Measurements from ENCODE around the gene LMNTD2.
A peak's percentile ranks its signal among the peaks of the same experiment; 100 is the strongest.

Gene LMNTD2, protein sequence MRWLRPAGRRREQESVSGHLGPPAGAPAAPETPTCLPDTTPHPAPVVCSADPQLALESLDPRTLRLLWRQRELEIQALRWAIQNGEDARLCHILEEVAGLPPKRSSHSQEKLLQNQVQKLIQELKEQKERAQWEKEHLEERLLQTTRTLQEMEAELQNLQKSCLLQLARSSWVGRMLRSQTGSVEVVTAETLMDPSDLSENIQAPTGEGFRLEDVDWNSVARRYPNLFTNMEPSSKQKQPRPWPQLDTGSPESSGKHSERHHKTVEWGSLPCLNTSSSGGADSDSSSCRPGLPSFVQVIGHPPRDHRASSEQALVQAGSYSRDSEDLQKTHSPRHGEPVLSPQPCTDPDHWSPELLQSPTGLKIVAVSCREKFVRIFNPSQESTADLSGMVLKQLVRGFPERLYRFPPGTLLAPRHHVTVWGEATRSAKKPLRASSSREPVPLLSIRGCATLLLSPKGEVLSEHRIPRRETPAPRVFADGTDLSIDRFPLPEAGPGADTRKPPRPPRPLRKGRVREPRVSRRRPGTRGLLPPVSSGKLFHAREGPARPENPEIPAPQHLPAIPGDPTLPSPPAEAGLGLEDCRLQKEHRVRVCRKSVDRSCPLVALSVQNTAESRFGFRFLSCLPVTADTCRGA

DNA sequence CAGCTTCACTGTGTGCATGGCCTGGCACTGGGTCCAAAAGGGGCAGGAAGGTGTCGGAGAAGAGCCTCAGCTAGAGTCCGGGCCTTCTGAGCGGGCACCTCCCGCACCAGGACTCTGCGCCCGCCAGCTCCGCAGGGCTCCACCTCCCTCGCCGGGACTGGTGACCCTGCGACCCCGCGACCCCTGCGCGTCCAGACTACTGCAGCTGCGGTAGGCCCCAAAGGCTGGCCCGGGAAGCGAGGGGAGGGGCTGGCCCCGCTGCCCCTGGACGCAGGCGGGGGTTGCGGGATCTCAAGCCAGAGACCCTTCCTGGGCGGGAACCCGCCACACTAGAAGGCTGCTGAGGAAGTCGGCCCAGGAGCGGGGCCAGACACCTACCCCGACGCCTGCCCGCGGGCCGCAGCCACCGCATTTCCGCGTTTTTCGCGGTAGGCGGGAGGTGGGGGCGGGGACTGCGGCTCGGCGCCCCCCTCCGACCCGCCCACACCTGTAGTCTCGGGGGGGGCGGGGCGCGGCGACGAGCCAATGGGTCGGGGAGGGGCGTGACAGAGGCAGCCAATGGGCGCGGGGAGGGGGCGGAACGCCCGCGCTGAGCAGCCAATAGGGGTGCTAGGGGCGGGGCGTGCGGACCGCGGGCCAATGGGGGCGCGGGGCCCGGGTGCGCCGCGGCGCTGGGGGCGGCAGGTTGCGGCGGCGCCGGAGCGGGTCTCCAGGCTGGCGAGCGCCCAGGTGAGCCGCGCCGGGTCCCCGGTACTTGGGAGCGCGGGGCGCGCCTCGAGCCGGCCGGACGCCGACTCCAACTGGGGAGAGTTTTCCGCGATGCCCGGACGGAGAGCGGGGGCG lies at the start of gene LMNTD2, which contains the start of gene RASSF7:
Gene LMNTD2 (minus strand): TSS at position 434 of the 843 bp plus-strand sequence. CDS start 22 bp downstream, at position 412.
Gene RASSF7 (plus strand): TSS at position 666 of the 843 bp plus-strand sequence. CDS start 799 bp downstream, outside the sequence.
- peak; percentile 94 for DNase-seq

DNA sequence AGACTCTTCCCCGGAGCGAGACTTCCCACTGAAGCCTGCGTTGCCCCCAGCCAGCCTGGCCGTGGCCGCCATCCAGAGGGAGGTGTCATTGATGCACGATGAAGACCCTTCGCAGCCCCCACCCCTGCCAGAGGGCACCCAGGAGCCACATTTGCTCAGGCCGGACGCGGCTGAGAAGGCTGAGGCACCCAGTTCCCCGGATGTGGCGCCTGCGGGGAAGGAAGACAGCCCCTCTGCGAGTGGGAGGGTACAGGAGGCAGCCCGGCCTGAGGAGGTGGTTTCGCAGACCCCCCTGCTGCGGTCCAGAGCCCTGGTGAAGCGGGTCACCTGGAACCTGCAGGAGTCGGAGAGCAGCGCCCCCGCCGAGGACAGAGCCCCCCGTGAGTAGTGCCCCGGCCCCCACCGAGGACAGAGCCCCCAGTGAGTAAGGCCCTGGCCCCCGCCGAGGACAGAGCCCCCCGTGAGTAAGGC lies 48.8 kb upstream of the LMNTD2 start:
- DNase-seq = no peak

DNA sequence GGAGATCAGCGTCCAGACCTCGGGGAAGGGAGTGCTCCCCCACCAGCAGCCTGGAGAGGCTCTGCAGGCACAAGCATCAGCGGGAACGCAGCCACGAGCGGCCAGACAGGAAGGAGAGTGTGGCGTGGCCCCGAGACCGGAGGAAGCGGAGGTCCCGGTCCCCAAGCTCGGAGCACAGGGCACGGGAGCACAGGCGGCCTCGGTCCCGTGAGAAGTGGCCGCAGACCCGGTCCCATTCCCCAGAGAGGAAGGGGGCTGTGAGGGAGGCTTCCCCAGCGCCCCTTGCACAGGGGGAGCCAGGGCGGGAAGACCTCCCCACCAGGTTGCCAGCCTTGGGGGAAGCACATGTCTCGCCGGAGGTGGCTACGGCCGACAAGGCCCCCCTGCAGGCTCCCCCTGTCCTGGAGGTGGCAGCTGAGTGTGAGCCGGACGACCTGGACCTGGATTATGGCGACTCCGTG lies 48.3 kb upstream of the LMNTD2 start:
- no peak for DNase-seq

DNA sequence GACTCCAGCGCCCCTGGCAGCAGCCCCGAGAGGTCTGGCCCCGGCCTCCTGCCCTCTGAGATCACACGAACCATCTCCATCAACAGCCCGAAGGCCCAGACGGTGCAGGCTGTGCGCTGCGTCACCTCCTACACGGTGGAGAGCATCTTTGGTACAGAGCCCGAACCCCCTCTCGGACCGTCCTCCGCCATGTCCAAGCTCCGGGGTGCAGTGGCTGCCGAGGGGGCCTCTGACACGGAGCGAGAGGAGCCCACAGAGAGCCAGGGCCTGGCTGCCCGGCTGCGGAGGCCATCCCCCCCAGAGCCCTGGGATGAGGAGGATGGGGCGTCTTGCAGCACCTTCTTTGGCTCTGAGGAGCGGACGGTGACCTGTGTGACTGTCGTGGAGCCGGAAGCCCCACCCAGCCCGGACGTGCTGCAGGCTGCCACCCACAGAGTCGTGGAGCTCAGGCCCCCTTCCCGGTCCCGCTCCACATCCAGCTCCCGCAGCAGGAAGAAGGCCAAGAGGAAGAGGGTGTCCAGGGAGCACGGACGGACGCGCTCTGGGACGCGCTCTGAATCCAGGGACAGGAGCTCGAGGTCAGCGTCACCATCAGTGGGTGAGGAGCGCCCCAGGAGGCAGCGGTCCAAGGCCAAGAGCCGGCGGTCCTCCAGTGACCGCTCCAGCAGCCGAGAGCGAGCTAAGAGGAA lies 47.6 kb upstream of the LMNTD2 start:
- DNase-seq = no peak

DNA sequence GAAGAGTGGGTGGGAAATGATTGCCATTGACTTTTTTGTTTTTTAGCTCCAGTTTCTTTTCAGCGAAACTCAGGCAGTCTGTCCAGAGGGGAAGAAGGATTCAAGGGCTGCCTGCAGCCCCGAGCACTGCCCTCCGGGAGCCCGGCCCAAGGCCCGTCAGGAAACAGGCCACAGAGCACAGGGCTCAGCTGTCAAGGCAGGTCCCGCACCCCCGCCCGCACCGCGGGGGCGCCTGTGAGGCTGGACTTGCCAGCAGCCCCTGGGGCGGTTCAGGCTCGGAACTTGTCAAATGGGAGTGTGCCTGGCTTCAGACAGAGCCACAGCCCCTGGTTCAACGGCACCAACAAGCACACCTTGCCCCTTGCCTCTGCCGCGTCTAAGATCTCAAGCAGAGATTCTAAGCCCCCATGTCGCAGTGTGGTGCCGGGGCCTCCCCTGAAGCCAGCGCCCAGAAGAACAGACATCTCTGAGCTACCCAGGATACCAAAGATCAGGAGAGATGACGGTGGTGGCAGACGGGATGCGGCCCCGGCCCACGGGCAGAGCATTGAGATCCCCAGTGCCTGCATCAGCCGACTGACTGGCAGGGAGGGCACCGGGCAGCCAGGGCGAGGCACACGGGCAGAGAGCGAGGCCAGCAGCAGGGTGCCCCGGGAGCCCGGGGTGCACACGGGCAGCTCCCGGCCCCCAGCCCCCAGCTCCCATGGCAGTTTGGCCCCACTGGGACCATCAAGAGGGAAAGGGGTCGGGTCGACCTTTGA lies 46.7 kb upstream of the LMNTD2 start:
- peak; percentile 25 for DNase-seq

DNA sequence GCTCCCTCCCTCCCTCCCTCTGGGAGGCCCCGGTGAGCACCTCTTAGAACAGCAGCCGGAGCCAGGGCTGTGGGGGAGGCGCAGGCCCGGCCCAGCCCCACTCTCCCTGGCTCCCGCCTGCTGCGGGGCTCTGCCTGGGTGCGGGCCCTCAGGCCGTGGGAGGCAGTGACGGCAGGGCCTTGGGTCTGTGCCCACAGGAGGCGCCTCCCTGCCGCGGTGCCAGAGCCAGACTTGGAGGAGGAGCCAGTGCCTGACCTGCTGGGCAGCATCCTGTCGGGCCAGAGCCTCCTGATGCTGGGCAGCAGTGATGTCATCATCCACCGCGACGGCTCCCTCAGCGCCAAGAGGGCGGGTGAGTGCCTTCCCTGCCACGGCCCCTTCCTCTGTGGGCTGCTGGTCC lies 45.7 kb upstream of the LMNTD2 start:
- peak; percentile 46 for DNase-seq

DNA sequence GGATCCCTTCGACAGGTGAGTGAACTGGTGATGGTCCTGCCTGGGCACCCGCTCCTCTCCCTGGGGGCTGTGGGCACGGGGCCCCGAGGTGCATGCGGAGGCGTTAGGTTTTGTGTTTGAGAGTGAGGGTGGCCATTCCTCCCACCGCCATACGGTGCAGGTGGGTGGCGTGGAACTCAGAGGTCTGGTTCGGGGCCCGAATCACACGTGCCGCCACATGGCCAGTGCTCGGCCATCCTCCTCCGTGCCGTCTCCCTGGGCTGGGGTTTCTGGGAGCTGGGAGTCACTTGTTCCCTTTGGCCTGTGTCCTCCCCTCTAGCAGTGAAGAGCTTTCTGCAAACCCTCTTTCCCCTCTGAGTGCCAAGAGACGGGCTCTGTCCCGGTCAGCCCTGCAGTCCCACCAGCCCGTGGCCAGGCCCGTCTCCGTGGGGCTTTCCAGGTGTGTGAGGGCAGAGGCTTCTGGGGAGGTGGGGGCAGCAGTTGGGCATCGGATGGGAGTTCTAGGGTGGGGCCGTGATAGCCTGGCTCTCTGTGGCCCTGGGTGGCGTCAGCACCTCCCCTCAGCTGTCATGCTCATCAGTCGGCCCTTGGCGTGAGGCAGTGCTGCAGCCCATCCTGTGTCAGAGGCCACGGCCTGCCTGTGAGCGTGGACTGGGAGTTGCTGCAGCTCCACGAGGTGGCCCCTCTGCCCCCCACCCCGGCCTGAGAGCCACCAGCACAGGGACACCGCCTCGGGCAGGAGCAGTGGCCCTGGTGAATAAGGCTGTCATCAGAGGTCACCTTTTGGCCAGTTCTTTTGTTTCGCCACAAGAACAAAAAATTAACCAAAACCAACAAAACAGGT lies 45.0 kb upstream of the LMNTD2 start:
- DNase-seq = peak; percentile 29

DNA sequence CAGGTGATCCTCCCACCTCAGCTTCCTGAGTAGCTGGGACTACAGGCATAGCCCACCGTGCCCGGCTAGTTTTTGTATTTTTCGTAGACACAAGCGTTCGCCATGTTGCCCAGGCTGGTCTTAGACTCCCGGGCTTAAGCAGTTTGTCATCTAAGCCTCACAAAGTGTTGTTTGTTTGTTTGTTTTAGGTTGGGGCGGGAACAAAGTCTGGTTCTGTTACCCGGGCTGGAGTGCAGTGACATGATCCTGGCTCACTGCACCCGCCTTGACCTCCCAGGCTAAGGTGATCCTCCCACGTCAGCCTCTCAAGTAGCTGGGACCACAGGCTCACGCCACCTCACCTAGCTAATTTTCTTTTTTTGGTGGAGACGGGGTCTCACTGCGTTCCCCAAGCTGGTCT lies 42.6 kb upstream of the LMNTD2 start:
- DNase-seq = no peak

DNA sequence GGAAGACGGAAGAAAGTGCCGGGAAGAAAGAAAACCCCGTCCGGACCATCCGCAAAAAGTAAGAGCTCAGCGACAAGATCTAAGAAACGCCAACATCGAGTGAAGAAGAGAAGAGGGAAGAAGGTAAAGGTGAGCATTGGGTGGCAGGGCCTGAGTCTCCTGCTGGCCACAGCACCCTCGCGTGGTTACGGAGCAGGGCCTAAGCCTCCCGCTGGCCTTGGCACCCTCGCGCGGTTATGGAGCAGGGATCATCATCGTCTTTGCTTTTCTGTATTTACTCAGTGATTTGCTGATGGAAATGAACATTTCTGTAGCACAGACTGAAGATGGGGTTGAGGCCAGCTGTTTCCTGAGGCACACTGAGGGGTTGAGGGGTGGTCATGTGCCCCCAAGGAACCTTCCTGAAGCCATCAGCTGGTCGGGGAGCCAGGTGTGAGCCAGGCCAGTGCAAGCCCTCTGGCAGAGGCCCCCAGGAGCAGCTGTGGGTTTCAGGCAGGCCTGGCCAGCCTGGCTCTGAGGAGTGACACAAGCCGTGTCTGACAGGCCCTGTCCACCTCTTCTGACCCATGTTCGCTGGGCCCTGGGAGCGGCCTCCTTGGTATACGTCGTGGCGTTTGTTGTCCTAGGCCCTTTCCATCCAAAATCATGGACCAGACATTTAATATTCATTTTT lies 41.2 kb upstream of the LMNTD2 start:
- DNase-seq = no peak

DNA sequence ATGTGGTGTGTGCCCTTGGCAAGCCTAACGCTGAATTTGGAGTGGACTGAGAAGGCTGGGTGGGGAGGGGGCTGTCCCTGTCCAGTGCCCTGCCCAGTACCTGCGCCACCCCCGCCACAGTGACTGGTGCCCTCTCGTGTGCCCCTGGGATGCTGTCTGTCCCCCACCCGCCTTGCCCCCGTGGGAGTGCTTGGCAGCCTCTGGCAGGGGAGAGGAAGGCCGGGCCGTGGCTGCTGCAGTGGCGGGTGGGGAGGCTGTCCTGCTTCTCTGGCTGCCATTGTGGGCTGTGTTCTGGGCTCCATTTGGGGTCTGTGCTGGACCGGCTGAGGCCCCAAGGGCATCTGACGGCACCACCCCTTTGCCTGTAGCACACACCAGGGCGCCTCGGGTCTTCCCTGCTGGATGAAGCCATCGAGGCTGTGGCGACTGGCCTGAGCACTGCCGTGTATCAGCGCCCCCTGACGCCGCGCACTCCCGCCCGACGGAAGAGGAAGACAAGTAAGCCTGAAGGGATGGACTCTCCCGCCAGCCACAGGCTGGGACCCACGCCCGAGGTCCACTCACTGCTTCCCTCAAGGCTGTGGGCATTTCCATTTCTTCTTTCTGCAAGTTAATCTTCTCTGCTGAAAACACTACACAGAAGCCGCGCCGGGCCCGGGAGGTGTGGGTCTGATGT lies 37.6 kb upstream of the LMNTD2 start:
- no peak for DNase-seq

DNA sequence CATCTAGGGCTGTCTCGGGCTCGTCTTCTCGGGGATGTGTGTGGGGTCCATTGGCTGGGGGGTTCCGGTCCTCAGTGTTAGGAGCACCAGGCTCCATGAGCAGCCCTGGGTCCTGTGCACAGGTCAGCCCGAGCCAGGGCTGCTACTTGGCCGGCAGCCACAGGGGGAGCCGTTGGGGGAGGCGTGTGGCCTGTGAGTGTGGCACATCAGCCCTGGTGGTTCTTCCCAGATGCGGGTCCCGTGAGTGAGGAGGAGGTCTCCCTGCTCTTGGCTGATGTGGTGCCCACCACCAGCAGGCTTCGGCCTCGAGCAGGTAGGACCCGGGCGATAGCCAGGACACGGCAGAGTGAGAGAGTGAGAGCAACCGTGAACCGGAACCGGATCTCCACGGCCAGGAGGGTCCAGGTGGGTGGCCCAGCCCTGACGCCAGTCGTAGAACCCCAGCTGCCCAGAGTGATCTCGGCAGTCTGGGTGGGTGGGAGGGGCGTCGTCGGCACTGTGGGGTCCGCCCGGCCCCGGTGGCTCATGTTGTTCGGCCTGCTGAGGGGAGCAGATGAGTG lies 36.7 kb upstream of the LMNTD2 start:
- DNase-seq = no peak

DNA sequence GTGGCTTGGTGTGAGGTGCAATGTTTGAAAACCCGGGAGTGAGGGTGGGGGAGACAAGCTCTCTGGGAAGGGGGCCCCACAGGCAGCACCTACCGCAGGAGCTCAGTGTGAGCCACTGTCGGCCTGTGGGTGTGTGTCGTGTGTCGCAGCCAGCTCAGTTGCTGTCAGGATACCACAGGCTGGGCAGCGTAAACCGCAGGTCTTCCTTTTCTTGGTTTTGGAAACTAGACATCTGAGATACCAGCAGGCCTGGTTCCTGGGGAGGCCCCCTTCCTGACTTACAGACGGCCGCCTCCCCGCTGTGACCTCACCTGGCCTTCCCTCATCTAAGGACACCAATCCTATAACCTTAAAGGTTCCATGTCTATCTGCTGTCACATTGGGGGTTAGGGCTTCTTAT lies 35.8 kb upstream of the LMNTD2 start:
- DNase-seq = no peak

DNA sequence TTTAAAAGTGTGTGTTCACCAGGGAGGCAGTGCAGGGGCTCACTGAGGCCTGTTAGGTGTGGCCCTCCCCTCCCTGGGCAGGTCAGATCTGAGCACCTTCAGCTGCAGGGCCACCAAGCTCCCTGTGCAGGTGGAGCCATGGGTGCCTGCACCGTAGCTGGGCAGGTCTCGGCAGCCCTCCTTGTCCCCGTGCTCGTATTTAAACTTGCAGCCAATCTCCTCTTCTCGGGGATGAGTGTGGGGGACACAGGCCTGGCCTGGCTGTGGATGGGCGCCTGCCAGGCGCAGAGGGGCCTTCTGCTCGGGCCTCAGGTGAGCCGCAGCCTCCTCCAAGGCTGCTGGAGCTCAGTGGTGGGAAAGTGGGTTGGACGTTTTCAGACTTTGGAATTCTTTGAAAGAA lies 34.9 kb upstream of the LMNTD2 start:
- no peak for DNase-seq

DNA sequence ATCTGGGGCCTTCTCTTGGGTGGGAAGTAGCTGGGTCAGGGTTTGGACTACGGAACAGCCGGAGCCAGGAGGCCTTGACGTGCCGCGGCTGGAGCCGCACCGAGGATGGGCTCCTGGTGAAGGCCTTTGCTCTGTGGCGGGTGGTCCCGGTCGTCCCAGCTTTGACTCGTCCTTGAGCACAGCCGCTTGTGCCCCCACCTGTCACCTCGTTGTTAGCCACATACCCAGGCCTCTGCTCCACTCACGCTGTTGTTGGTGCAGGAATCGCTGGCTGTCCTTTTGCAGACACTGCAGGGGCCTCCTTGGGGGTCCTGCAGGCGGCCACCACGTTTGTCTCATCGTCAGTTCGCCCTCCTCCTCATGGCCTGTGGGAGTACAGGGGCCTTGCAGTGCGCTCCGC lies 32.8 kb upstream of the LMNTD2 start:
- DNase-seq = no peak

DNA sequence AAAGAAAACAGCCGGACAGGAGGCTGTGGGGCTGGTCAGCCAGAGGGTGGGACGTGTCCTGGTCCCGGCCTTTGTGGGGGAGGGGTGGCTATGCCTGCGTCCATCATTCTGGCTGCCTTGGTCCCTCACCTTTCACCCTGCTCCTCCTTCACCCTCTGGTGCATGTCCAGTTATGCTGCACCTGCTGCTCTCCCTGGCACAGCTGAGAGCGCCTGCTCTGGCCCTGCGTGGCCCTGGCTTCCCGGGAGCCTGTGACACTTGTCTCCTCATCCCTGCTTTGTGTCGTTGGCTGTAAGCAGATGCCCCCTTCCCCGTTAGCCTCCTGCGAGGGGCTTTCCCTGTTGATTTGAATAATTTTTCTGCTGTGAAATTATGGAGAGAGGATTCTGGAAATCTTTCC lies 32.4 kb upstream of the LMNTD2 start:
- DNase-seq = no peak

DNA sequence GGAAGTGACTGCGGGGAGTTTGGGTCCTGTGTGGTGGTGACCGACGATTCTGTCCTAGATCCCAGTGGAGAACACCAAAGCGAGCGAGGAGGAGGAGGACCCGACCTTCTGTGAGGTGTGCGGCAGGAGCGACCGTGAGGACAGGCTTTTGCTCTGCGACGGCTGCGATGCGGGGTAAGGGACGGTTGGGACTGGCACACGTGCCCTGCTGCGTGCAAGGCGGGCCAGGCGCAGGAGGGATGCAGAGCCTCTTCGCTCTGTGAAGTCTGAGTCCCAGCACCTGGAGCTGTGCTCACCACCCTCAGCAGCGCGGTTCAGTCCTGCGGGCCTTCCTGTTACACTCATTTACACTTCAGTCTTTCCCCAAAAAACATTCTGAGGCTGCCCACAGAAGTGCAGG lies 32.0 kb upstream of the LMNTD2 start:
- DNase-seq = no peak

DNA sequence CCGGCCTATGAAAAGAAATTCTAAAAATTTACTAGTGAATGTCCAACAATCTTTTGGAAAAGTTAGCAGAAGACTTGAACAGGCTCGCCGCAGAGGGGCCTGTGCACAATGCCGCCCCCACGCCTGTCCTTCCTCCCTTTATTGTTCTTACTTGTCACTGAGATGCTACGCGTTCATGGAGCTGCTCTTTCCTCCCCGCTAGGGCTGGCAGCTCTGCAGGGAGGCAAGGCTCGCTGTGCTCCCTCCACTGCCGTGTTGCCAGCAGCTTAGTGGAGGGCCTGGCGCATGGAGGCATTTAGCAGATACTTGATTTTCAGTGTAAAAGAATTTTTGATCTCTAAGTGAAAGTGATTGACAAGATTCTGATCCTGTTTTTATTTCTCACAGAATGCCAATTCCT lies 30.5 kb upstream of the LMNTD2 start:
- DNase-seq = no peak

DNA sequence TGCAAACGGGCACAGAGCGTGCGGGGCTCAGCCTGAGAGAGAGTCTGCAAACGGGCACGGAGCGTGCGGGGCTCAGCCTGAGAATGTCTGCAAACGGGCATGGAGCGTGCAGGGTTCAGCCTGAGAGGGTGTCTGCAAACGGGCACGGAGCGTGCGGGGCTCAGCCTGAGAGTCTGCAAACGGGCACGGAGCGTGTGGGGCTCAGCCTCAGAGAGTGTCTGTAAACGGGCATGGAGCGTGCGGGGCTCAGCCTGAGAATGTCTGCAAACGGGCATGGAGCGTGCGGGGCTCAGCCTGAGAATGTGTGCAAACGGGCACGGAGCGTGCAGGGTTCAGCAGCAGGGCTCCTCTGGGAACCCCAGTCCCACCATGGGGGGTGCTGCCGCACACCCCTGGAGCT lies 29.3 kb upstream of the LMNTD2 start:
- DNase-seq = no peak

DNA sequence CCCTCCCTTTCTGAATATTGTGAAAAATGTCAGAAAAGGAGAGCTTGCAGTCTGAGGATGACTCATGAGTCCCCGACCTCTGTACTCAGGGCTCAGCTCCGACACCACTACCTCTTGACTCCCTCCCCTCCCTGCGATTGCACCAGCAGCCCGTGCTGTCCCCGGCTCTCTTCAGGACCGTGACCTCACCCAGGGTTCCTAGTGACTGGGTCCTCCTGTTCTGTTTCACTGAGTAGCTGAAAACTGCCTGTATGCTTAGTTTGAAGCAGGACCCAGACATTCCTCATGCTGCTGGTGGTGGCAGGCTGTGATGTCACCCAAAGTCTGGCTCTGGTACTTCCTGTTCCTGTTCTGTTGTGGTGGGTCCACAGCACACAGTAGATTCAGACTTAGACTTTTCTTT lies 27.4 kb upstream of the LMNTD2 start:
- no peak for DNase-seq
